Nephron progenitor cell (in vitro differentiated cells): ENCODE results near the gene PPP6C.
"Not testable (repeated sequence)": the region's sequence is repeated elsewhere in the genome, so short reads cannot be mapped to it uniquely, and the experiment has no call there.

ENCODE experiments used
- DNase-seq: peaks from one replicate; pipeline ENCODE4 v3.0.0; 2021
- H3K27ac Mint-ChIP-seq: 2 replicates; pipeline ENCODE4 v1.8.0; 2021; ENCODE audit warnings: mild to moderate bottlenecking, moderate library complexity, mixed read lengths
- H3K27me3 Mint-ChIP-seq: 2 replicates; pipeline ENCODE4 v1.8.0; 2021; ENCODE audit warnings: mild to moderate bottlenecking, low read depth, mixed read lengths; ENCODE audit not compliant: poor library complexity
- H3K36me3 Mint-ChIP-seq: 2 replicates; pipeline ENCODE4 v1.8.0; 2021; ENCODE audit warnings: low read depth, mixed read lengths
- H3K4me1 Mint-ChIP-seq: 2 replicates; pipeline ENCODE4 v1.8.0; 2021; ENCODE audit warnings: mixed read lengths
- H3K4me3 Mint-ChIP-seq: 2 replicates; pipeline ENCODE4 v1.8.0; 2021; ENCODE audit warnings: mild to moderate bottlenecking, moderate library complexity, mixed read lengths
- H3K9me3 Mint-ChIP-seq: 2 replicates; pipeline ENCODE4 v1.8.0; 2021; ENCODE audit warnings: mild to moderate bottlenecking, moderate library complexity, mixed read lengths
- TF ChIP-seq, protein P1 (sequence below): fragments of 200-600 bp; sonication (generic); IDR thresholded peaks from 2 replicates; pipeline ENCODE4 v1.5.0; 2021; ENCODE audit warnings: antibody characterized with exemption

The PPP6C gene

DNA sequence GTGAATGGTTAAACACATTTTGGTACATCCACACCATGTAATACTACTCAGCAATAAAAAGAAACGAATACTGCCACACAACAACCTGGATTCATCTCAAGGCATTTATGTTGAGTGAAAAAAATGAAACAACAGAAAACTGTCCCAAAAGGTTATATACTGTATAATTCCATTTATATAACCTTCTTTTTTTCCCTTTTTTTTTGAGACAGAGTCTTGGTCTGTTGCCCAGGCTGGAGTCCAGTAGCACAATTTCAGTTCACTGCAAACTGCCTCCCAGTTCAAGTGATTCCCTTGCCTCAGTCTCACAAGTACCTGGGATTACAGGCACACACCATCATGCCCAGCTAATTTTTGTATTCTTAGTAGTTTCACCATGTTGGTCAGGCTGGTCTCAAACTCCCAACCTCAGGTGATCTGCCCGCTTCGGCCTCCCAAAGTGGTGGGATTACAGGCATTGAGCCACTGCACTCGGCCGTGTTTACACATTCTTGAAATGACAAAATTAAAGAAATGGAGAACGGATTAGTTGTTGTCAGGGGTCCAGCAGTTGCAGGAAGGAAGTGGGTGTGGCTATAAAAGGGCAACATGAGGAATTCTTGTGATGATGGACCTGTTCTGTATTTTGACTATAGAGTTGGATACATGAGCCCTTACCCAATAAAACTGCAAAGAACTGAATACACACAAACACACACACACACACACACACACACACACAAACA lies 17.4 kb downstream of the PPP6C start:
- Mint-ChIP-seq H3K36me3 (peaks cover 60% of the 10 kb centered on the region), H3K4me3 (no peak overlapping the region), H3K4me1 (peaks cover 8% of the 10 kb centered on the region), H3K9me3 (peaks cover 6% of the 10 kb centered on the region), H3K27me3 (no peaks in the 10 kb centered on the region), H3K27ac (peak overlapping the region; percentile 9)
- DNase-seq, result no peak
- TF ChIP-seq, protein P1, sequence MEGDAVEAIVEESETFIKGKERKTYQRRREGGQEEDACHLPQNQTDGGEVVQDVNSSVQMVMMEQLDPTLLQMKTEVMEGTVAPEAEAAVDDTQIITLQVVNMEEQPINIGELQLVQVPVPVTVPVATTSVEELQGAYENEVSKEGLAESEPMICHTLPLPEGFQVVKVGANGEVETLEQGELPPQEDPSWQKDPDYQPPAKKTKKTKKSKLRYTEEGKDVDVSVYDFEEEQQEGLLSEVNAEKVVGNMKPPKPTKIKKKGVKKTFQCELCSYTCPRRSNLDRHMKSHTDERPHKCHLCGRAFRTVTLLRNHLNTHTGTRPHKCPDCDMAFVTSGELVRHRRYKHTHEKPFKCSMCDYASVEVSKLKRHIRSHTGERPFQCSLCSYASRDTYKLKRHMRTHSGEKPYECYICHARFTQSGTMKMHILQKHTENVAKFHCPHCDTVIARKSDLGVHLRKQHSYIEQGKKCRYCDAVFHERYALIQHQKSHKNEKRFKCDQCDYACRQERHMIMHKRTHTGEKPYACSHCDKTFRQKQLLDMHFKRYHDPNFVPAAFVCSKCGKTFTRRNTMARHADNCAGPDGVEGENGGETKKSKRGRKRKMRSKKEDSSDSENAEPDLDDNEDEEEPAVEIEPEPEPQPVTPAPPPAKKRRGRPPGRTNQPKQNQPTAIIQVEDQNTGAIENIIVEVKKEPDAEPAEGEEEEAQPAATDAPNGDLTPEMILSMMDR, result no peak

DNA sequence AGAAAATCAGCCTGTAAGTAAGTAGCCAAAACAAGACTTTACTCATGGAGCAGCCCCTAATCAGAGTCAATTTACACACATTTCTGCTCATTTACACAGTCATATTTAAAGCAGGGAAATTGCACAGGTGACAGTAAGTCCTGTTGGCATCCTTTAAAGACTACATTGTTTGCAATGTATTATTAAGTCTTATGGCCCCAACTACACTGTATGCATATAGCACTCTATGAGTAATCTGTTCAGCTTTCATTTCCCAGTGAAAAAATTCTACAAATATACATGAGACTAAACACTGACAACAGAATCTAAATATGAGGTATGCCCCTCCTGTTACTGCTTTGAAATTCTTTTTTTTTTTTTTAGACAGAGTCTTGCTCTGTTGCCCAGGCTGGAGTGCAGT lies 19.7 kb downstream of the PPP6C start:
- H3K36me3 Mint-ChIP-seq, result peaks cover 44% of the 10 kb centered on the region
- H3K4me3 Mint-ChIP-seq, result no peak overlapping the region
- no peak for DNase-seq
- no peaks in the 10 kb centered on the region for H3K4me1 Mint-ChIP-seq
- TF ChIP-seq, protein P1, result no peak
- H3K27ac Mint-ChIP-seq, result no peak overlapping the region
- H3K27me3 Mint-ChIP-seq, result no peaks in the 10 kb centered on the region
- no peaks in the 10 kb centered on the region for H3K9me3 Mint-ChIP-seq

DNA sequence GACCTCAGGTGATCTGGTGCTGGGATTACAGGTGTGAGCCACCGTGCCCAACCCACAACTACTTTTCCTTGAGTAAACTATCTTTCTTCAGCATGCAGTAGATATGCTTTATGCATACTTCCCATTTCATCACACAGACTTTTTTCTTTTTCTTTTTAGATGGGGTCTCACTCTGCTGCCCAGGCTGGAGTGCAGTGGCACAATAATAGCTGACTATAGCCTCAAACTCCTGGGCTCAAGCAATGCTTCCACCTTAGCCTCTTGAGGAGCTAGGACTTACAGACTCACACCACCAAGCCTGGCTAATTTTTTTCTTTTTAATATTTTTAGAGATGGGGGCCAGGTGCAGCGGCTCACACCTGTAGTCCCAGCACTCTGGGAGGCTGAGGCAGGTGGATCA lies 22.8 kb downstream of the PPP6C start:
- no peaks in the 10 kb centered on the region for H3K4me1 Mint-ChIP-seq
- no peaks in the 10 kb centered on the region for H3K9me3 Mint-ChIP-seq
- peaks cover 29% of the 10 kb centered on the region for H3K36me3 Mint-ChIP-seq
- H3K4me3 Mint-ChIP-seq, result no peak overlapping the region
- no peaks in the 10 kb centered on the region for H3K27me3 Mint-ChIP-seq
- peak overlapping the region; percentile 61 for H3K27ac Mint-ChIP-seq
- DNase-seq, result no peak
- TF ChIP-seq, protein P1, result no peak

DNA sequence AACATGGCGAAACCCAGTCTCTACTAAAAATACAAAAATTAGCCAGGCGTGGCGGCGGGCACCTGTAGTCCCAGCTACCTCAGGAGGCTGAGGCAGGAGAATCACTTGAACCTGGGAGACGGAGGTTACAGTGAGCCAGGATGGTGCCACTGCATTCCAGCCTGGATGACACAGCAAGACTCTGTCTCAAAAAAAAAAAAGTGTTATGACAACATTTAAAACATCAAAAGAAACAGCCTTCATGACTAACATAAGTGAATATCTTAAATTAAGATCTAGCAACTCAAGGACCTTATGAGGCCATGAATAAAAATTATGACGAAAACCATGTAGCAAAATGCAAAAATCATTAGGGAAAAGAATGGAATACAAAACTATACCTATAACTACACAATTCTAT lies 26.7 kb downstream of the PPP6C start:
- H3K36me3 Mint-ChIP-seq, result peaks cover 18% of the 10 kb centered on the region
- not testable (repeated sequence) for H3K4me3 Mint-ChIP-seq, DNase-seq, H3K9me3 Mint-ChIP-seq, H3K27me3 Mint-ChIP-seq, H3K27ac Mint-ChIP-seq, H3K4me1 Mint-ChIP-seq

DNA sequence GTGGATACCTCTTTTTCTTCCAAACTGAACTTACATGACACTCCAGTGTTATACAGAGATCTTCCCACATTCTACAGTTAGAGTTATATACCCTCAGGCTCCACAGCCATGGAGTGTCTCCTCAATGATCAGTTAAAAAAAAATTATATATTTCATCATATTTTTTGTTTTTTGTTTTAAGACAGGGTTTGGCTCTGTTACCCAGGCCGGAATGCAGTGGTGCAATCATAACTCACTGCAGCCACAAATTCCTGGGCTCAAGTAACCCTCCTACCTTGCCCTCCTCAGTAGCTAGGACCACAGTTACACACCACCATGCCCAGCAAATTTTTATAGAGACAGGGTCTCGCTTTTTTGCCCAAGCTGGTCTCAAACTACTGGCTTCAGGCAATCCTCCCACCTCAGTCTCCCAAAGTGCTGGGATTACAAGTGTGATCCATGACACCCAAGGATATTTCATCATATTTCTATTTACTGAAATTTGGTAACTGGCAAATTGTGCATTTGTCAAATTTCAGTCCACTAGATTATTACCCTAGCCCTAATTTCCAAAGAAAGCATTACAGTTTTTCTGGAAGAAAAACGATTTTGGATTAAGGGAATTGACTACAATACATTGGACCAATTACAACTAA lies 28.2 kb downstream of the PPP6C start:
- H3K36me3 Mint-ChIP-seq, result peaks cover 26% of the 10 kb centered on the region
- no peaks in the 10 kb centered on the region for H3K4me1 Mint-ChIP-seq
- H3K9me3 Mint-ChIP-seq, result no peaks in the 10 kb centered on the region
- TF ChIP-seq, protein P1, result no peak
- no peak for DNase-seq
- no peaks in the 10 kb centered on the region for H3K27me3 Mint-ChIP-seq
- no peak overlapping the region for H3K4me3 Mint-ChIP-seq
- H3K27ac Mint-ChIP-seq, result peak overlapping the region; percentile 30

DNA sequence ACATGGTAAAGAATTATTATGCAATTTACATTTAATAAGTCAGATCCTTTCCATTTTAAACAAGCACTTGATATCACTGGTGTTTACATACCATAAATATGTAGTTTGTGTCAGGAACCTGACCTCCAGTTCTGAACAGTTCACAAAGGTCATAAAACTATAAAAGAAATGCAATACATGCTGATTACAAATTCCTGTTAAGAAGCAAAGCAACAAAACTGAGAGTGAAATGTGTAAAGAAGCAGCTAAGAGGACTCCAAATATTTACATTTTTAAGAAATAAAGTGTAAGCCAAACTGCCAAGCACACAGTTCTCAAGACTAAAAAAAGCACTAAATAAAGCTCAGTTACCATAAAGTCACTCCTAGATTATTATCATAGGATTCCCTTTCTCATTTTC lies 28.9 kb downstream of the PPP6C start:
- Mint-ChIP-seq H3K4me3 (no peak overlapping the region), H3K36me3 (peaks cover 26% of the 10 kb centered on the region), H3K27ac (no peak overlapping the region), H3K27me3 (no peaks in the 10 kb centered on the region), H3K9me3 (no peaks in the 10 kb centered on the region), H3K4me1 (no peaks in the 10 kb centered on the region)
- no peak for DNase-seq
- TF ChIP-seq, protein P1, result no peak
